Activated T-helper 1 cell treated with Interleukin-2 at 50 U/mL for 16 hours (primary cell): Measurements from ENCODE around the gene HSF5.

Experiments
- DNase-seq: peaks from one replicate; pipeline ENCODE4 v3.0.0-alpha.2; 2020; ENCODE audit warnings: low read depth

Gene HSF5

DNA sequence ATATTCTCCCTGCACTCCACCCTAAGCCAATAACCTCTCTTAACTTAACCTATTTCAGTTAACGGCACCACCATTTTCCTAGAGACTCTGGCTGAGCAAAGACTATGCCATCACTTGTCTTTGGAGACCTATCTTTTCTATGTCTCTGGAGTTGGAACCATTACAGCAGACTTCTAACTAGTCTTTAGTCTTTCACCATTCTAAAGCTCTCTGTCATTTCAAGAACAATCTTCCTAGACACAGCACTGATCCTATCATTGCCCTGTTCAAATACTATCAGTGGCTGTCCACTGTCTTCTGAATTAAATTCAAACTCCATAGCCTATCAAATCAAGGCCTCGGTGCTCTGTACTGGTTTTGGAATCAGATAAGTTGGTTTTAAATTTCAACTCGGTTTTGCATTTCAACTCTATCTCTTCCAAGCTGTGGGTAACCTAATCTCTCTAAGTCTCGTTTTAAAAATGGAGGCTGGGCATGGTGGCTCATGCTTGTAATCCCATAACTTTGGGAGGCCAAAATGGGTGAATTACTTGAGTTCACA lies 102.8 kb downstream of the HSF5 start:
- no peak for DNase-seq

DNA sequence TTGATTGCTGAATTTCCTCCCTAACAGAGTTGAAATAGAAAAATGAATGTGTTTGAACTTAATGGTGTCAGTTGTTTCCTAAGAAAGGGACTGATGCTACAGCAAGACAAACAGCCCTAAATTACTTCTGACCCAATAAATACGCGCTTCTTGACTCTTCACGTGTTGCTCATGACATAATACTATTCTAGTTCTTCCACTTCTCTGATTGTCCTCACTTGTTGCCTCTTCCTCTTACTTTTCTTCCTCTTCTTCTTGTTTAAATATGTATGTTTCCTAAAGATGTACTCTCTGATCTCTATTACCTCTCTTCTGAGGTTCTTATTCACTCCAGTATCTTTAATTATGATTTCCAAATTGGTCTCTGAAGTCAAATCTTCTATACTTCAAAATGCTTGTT lies 103.3 kb downstream of the HSF5 start:
- no peak for DNase-seq

DNA sequence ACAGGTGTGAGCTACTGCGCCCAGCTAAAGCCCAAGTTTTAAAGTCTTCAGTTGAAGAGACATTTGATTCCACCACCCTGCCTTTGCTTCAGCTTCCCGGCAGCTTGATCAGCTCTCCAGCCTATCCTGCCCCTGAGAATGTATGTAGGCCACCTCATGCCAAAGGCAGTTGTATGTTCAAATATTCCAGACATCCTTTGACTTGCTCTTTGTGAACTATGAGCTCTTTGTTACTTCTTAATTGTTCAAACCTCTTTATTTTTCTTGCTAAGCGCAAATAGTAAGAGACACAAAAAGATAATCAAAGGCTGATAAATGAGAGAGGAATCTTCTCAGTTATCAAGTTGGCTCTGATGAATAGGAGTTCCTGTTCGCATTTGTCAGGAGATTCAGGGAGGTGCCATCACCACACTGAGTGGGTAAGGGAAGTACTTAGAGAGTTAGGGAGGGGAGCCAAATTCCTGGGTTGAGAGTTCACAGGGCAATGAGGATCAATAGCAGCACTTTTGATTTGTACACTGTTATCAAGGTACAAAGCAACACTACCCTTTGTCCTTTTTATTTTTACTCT lies 104.2 kb downstream of the HSF5 start:
- no peak for DNase-seq

DNA sequence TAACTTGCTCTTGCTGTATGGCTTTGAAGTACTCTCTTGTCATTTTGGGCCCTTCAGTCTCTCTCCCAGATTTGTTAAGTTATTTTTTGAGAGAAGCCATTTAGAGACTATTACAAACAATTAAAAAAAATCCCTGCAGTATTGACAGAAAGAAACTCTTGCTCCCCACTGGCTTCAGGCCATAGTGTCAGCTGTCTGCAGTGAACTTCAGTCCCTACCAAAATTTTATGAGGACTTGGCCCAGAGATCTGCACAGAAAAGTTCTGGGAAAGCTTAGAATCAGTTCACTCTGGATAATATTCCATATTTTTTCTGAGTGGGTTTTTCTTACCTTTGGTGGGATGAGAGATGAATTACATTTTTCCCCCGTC lies 105.4 kb downstream of the HSF5 start:
- DNase-seq, result no peak

DNA sequence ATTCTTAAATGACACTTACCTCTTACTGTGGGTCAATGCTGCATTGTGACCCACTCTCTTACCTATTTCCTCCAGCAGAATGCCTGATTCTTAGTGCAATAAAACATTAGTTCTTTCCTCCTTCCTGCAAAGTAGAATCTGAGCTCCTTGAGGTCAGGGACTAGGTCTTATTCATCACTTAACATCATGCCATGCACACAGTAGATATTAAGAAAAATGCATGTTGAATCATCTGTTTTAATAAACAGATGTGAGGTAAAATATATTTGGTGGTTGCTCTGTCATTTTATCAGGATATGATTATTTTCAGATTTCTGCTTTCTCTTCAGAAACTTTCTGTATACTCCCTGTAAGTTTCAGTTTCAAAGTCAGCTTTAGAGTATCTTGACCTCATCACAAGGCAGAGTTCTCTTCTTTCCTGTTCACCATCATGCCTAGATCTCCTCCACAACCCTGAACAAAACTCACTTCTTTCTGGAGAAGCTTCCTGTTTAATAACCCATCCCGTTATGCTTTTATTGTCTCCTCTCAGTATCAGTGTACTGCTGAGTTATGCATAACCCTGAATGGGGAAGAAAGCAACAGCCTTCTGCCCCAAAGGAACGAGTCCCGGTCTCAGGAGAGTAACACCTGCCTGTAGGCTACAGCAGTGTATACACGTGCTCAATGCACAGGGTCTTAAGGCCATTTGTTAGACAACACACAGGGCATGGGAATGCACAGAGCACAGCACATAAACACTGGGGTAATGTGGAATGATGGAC lies 105.9 kb downstream of the HSF5 start:
- DNase-seq, result no peak

DNA sequence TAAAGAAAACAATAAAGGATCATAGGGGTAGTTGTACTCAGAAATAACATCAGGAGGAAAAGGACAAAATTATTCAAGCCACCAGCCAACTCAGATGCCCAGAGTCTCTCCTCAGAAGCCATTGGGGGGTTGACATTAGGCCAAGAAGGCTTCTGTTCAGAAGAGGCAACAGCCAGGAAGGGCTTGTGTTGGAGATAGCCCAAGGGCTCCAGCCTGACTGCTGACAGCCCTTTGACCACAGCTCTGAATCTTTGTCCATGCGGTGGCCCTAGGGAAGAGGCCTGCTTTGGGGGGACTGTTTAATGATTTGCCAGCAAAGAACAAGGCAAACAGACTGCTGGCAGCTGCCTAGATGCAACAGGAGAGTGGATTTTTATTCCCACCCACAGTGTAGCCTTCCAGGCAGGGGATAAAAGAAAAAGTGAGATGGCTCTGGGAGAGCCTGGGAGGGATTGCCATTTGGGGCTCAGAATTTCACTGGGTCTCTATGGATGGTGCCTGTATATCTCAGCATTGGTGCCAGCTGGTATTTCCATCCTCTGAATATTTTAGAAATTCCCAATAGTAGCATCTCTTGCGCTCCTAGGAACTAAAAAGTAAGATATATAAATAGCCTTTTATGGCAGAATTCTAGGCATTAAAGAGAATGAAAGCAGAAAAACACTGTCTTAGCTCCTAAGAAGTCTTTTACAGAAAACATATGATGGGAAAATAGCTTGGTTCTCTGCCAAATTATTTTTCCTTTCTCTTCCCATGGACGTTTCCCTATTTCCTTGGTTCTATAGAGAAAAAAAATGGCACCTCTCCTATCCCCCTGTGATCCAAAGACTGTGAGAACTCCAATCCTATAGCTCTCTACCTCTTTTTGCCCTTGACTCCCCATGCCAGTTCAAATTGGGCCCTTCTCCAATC lies 106.8 kb downstream of the HSF5 start:
- no peak for DNase-seq

DNA sequence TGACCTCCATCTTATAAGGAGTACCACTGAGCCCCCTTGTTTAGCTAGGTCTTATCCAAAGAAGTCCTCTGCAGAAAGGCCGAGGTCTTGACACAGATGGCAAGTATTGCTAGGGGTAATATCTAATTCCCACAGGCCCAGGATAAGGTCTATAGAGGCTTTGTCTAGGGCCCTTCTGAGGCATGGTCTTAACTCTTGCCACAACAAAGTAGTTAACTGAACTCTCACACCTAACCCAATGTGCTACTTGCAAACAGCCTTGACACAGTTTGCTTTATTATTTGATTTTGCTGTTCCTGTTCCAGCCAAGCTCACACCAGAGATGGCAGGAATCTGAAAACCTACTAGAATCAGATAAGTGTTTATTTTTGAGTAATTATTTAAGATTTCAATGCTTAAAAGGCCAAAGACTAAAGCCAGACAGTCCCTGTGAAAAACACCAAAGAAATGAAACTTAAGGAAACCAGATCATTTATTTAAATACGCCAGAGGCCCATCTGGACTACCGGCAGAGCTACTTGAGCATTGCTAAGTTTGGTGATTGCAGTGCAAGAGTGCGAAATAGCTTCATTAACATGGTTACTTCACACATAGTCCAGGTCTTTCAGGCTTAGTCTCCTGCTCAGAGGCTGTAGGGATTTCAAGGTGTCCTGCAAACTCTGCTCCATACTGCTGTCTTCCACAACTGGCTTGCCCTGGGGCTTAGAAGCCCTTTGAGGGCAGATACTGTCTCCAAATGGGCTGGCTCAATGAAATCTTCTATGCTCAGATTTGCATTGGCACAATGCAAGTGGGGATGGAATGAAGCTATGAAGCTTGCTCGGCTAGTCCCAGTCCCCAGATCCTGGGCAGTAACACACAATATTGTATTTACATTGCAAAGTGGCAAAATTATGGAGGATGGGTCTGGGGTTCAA lies 107.7 kb downstream of the HSF5 start:
- DNase-seq, result no peak

DNA sequence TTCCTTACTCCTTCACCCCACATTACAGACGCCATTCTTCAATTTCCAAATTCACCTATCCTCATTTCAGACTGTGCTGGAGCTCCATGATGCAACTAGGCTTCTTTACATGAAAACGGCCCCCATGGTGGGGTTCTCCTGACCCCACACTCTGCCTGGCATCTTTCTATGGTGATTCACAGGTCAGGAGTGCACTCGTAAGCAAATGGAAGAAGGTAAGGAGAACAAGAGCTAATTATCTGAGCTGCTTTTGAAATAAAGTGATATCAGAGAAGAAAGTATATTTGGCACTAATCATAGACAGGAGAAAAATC lies 108.7 kb downstream of the HSF5 start:
- DNase-seq, result no peak

DNA sequence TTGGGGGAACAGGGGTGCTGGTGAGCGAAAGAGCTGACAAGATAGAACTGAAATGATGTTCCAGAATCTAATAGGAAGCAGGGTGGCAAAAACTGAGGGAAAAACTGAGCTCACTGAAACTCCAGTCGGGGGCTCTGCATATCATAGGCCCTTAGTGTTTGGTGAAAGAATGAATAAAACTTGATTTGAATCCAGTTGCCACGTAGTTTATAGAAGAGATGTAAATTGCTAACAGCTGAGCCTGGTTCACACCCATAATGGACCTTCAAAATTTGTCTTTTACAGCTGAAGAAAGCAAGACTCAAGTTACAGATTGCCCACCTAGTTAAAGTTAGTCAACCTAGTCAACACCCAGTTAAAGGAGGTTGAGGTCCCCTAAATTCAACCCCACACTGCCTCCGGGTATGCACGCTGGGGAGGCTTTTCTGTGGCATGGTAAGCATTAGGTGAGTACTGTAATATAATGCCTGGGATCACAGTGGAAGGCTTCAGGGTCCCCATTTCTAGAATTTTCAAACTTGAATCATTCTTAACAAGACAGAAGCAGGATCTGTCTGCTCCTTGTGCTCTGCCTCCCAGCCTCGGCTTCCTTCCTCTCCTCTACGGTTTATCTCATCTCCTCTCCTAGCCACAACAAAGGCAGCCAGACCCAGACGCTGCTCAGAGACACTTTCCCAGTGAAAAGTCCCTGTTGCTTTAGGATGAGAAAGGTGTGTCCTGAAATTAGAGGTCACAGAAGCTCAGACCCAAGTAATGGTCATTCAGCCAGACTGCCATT lies 109.3 kb downstream of the HSF5 start:
- DNase-seq, result no peak

DNA sequence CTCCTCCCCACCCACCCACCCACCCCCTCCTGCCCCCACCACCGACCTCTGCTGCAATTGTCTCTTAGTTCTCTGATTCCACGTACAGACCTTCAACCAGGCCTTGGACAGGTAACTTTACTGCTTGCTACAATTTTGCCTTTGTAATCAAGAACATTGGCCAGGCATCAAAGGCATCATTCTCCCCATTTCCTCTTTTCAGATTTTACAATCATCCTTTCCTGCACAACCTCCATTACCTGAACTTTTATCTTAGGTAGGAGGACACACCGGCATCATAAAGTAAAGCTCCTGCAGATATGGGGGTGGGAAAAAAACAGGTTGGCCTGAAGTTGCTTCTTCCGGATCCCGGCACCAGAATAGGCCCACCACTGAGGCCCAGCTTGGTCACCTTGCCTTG lies 110.5 kb downstream of the HSF5 start:
- DNase-seq, result no peak

DNA sequence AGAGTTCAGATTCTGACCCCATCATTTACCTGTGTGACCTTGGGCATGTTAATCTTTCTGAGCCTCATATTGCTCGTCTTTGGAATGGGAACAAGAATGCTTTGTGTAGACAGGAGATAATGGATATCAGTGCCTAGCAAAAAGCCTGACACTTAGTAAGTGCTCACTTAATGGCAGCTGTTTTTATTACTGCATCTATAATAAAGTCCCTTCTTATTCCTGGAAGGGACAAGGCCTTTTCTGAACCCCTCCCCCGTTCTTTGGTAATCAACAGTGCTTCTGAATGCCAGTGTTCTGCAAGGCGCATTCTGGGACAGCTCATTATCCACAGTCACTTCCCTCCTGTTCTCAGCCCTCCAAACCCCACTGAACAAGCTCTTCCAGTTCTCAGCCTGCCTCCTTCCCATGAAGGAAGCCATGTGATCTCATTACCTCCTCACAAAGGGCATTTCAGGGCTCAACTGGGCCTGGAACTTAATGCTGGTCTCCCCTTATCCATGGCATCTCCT lies 111.1 kb downstream of the HSF5 start:
- DNase-seq, result no peak

DNA sequence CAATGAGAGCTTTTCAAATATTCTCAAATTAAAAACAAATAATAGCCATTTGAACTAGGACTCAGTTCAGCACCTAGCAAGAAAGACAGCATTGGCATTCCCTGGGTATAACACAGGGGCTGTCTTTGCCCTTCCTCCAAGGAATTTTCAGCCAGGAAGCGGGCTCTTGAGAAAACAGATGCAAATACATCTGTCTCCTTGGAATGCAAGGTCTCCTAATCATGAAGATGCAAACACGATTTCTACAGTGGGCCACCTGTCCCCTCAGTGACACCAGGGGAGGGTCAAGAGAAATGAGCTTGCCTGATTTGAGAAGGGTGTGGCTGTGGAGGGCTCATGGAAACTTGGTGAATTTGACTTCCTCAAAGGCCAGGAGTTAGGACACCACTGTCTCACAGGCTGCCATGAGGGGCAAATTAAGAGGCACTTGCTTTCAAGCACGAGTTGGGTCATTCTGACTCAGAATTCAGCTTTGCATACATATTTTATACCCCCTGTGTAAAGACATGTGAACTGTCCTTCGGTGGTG lies 111.7 kb downstream of the HSF5 start:
- DNase-seq, result no peak

DNA sequence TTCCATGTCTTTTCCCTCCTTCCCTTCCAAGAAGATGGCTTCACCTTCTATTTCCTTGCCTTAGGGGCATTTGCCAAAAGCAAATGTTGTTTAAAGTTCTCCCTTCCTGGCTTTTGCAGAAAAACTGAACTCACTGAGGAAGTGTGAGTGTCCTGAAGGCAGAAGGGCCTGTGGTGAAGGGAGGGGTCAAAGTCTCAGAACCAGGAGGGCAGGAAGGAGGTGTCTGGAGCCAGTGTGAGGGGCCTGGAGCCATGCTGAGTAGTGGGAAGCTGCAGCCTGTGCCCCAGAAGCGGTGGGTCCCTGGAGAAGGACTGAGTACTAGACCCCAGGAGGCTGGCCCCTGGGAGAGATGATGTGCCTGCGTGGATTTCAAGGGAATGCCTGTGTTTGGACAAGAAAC lies 112.4 kb downstream of the HSF5 start:
- DNase-seq, result no peak

DNA sequence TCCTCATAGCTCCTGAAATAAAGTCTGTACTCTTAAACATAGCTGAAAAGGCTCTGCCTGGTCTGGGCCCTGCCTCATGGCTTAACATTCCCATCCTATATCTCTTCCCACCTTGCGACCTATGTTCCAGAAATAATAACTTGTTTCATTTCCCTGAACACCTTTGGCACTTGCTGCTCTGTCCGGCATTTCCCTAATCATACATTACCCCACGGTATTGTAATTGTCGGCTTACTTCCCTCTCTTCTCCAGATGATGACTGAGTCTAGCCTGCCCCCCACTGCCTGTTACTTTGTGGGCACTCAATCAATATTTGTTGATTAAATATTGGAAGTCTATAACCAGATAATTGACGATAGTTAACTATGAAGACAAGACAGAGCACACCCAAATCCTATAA lies 113.0 kb downstream of the HSF5 start:
- DNase-seq, result no peak

DNA sequence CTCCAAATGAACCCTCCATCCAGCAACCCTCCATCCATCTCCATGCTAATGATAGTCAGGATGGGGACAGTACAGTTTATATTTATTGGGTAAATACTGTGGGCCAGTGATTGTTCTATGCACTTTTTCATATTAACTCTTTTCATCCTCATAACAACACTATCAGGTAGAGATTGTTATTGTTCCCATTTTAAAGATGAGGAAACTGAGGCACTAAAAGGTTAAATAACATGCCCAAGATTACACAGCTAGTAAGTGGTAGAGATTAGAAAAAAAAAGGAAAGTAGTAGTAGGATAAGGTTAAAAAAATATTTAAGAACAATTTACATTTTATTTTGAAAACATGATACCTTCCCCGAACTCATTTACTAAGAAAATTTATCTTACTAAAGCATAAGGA lies 114.3 kb downstream of the HSF5 start:
- no peak for DNase-seq

DNA sequence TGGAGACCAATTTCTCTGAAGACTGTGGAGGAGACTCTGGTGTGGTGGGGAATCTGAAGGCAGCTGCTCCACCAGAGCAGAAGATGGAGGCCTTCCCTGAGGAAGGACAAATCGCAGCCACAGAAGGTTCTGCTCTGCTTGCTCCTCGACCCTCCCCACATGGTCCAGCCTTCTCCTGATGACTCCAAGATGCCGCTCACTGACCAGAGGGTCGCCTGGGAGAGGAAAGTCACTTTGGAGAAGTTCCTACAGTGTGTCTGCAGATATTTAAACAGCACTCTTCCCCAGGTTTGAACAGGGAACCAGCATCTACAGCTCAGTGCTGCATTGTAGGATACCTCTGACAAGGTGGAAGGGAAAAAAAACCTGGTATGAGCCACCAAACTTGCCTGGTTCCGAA lies 115.2 kb downstream of the HSF5 start:
- no peak for DNase-seq

DNA sequence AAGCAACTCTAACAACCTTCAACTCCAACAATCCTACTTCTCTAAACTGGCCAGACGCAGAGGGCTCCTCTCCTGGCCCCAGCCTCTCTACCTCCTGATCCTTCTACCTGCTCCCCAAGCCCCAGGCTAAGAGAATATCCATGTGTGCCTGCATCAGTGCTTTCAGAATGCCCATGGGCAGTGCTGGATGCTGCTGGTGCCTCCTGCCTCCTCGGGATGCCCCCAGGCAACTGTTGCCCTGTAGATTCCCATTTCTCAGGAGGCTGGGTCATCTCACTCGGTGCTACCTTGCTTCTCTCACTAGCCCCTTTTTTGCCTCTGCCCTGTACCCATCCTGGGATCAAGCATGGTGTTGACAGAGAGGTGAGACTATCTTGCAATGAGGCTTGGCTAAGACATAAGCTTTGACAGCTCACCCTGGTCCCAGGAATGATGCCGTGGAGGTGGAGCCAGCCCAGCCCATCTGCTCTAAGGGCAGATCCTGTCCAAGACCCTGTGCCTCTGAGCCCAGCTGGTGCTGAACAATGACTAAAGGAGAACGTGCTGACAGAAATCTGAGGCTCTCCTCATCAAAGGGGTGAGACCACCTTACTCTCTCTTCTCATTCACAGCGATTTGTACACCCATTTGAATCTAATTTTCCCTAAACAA lies 116.8 kb downstream of the HSF5 start:
- DNase-seq, result no peak

DNA sequence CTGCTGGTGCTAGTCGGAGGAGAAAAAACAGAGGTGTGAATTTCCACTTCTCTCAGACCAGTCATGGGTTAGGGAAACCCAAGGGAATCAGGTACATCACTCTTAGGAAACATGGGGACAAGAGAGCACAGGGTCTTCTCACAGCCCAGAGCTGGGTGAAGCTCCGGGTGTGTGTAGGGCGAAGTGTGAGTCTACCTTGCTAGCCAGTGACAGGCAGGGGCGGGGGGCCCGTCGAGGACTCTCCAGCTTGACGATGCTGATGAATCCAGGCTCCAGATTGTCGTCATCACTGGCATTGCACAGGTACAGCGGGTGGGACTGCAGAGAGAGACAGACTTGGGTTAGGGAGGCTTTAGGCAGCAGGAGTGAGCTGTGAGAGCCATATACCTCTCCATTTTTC lies 117.5 kb downstream of the HSF5 start:
- no peak for DNase-seq

DNA sequence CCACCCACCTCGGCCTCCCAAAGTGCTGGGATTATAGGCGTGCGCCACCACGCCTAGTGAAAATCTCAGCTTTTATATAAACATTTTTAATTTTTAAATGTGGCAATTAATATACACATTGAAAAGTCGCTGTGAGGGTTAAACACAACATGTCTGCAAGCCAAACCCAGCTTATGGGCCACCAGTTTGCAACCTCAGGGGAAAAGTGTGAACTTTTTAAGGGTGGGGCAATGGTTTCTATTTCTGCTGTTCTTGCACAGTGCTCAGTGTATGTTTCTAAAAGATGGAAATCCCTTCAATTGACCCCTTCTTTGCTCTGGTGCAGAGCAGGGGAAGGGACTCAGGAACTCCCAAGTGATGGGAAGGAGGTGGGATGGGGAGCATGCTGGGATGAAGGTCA lies 117.9 kb downstream of the HSF5 start:
- no peak for DNase-seq
